Osteoblast (primary cell): ENCODE data around the gene PNKD. TPM values are rescaled to one million over a fixed set of nuclear protein-coding genes. Genes with fewer than 3 reads are reported as not detected.

Source experiments
- DNase-seq: peaks from one replicate; pipeline ENCODE4 v3.0.0; 2011; ENCODE audit warnings: low spot score, mixed read lengths; ENCODE audit not compliant: insufficient read length; ENCODE audit errors: missing footprints
- H2AFZ ChIP-seq: 2 replicates; pipeline ENCODE4 v1.6.0; 2011; ENCODE audit warnings: mild to moderate bottlenecking, low read length
- H3K27ac ChIP-seq: 2 replicates; pipeline ENCODE4 v1.5.1; 2011; ENCODE audit warnings: mild to moderate bottlenecking, low read depth, low read length, moderate library complexity
- H3K27me3 ChIP-seq: 2 replicates; pipeline ENCODE4 v1.6.0; 2012; ENCODE audit warnings: mild to moderate bottlenecking, control low read depth, inconsistent platforms, low read length, moderate library complexity; ENCODE audit not compliant: insufficient read depth
- H3K36me3 ChIP-seq: 2 replicates; pipeline ENCODE4 v1.5.1; 2011; ENCODE audit warnings: mild to moderate bottlenecking, low read length, control low read depth, moderate library complexity; ENCODE audit not compliant: insufficient read depth
- H3K4me1 ChIP-seq: 2 replicates; pipeline ENCODE4 v1.5.1; 2011; ENCODE audit warnings: mild to moderate bottlenecking, low read length, control low read depth, moderate library complexity; ENCODE audit not compliant: insufficient read depth
- H3K4me2 ChIP-seq: 2 replicates; pipeline ENCODE4 v1.6.0; 2011; ENCODE audit warnings: mild to moderate bottlenecking, low read length; ENCODE audit not compliant: insufficient read depth
- H3K4me3 ChIP-seq: fragments of 200-600 bp; sonication (generic); 3 replicates; pipeline ENCODE4 v1.5.1; 2012; ENCODE audit warnings: mild to moderate bottlenecking, low read length, inconsistent platforms; ENCODE audit not compliant: insufficient read depth
- H3K79me2 ChIP-seq: 2 replicates; pipeline ENCODE4 v1.6.0; 2012; ENCODE audit warnings: mild to moderate bottlenecking, low read length, control low read depth, inconsistent platforms; ENCODE audit not compliant: insufficient read depth
- H3K9me3 ChIP-seq: 2 replicates; pipeline ENCODE4 v1.5.1; 2011; ENCODE audit warnings: low read depth, low read length, control low read depth
- H4K20me1 ChIP-seq: 2 replicates; pipeline ENCODE4 v1.6.0; 2012; ENCODE audit warnings: mild to moderate bottlenecking, low read length, control low read depth; ENCODE audit not compliant: insufficient read depth
- total RNA-seq: library from RNA; depleted of rRNA; stranded (reverse); fragments of >200 nt; gene quantifications from 2 replicates; pipeline ENCODE4 v1.2.3, GENCODE V29; 2012
- TF ChIP-seq, protein P1 (sequence below): IDR thresholded peaks from 2 replicates; pipeline ENCODE4 v1.5.1; 2011; ENCODE audit warnings: mild to moderate bottlenecking, low read depth, low read length, moderate library complexity; ENCODE audit errors: extremely low read depth

PNKD gene
- total RNA-seq, 1 donor = 23.2 TPM

DNA sequence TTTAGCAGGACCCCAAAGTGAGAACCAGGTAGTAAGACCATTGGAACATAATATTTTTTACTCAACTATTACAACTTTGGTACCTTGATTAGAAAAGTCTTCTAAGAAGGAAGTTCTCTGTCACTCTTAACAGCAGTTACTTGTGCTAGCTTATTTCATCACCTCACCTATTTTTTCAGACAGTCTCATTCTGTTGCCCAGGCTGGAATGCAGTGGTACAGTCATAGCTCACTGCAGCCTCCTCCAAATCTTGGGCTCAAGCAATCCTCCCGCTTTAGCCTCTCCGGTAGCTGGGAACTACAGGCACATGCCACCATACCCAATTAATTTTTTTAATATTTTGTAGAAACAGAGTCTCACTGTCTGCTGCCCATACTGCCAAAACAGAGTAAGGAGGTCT is 35.3 kb upstream of the PNKD start:
- H3K4me3 ChIP-seq = no peak overlapping the region
- DNase-seq = no peak
- H3K9me3 ChIP-seq = no peaks in the 10 kb centered on the region
- TF ChIP-seq, protein P1, sequence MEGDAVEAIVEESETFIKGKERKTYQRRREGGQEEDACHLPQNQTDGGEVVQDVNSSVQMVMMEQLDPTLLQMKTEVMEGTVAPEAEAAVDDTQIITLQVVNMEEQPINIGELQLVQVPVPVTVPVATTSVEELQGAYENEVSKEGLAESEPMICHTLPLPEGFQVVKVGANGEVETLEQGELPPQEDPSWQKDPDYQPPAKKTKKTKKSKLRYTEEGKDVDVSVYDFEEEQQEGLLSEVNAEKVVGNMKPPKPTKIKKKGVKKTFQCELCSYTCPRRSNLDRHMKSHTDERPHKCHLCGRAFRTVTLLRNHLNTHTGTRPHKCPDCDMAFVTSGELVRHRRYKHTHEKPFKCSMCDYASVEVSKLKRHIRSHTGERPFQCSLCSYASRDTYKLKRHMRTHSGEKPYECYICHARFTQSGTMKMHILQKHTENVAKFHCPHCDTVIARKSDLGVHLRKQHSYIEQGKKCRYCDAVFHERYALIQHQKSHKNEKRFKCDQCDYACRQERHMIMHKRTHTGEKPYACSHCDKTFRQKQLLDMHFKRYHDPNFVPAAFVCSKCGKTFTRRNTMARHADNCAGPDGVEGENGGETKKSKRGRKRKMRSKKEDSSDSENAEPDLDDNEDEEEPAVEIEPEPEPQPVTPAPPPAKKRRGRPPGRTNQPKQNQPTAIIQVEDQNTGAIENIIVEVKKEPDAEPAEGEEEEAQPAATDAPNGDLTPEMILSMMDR = no peak
- H3K79me2 ChIP-seq = peaks cover 59% of the 10 kb centered on the region
- no peaks in the 10 kb centered on the region for H3K27me3 ChIP-seq
- no peak overlapping the region for H3K27ac ChIP-seq
- peaks cover 14% of the 10 kb centered on the region for H3K4me1 ChIP-seq
- peaks cover 88% of the 10 kb centered on the region for H3K36me3 ChIP-seq
- peaks cover 8% of the 10 kb centered on the region for H4K20me1 ChIP-seq
- H3K4me2 ChIP-seq = no peak overlapping the region
- H2AFZ ChIP-seq = no peak overlapping the region

DNA sequence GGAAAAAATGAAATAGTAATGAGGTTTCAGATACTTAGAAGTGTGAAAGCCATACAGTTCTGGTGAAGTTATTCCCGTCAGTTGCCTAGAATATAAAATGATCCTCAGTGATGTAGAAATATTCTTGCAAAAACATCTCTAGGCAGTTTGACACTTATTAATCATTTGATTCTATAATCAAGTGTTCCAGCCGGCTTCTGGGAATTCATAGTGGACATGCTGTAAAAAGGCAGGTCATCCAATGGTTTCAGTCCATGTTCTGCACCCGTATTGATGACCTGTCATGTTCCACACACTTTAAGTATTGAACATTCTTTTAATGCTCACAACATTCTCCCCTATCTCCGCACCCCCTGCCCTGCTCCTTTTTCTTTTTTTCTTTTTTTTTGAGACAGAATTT is 33.5 kb upstream of the PNKD start:
- peaks cover 2% of the 10 kb centered on the region for H4K20me1 ChIP-seq
- no peak overlapping the region for H3K4me3 ChIP-seq
- TF ChIP-seq, protein P1 = no peak
- H3K36me3 ChIP-seq = peaks cover 86% of the 10 kb centered on the region
- no peak overlapping the region for H3K4me2 ChIP-seq
- no peak overlapping the region for H3K27ac ChIP-seq
- no peak overlapping the region for H2AFZ ChIP-seq
- no peaks in the 10 kb centered on the region for H3K9me3 ChIP-seq
- H3K4me1 ChIP-seq = no peaks in the 10 kb centered on the region
- H3K27me3 ChIP-seq = no peaks in the 10 kb centered on the region
- no peak for DNase-seq
- peaks cover 57% of the 10 kb centered on the region for H3K79me2 ChIP-seq

DNA sequence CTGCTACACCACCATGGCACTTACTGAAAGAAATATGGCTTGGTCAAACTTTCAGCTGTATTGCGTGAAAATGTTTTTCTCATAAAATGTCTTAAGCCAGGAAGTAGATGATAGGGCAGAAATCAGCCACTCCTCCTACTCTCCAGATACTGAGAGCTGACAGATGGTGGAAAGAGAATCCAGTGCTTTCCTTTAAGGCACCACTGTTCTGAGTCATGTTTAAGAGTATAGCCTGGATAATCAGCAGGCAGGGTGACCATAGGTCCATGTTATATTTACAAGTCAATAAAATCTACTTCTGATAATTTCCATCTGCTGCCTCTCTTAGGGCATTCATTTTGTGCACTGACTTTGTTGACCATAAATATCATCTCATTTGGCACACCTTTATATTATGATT is 31.4 kb upstream of the PNKD start:
- no peak overlapping the region for H2AFZ ChIP-seq
- peaks cover 87% of the 10 kb centered on the region for H3K36me3 ChIP-seq
- peaks cover 62% of the 10 kb centered on the region for H3K79me2 ChIP-seq
- no peaks in the 10 kb centered on the region for H3K4me1 ChIP-seq
- no peak overlapping the region for H3K27ac ChIP-seq
- DNase-seq = peak; percentile 2
- H3K4me3 ChIP-seq = no peak overlapping the region
- H4K20me1 ChIP-seq = peaks cover 5% of the 10 kb centered on the region
- TF ChIP-seq, protein P1 = no peak
- no peaks in the 10 kb centered on the region for H3K27me3 ChIP-seq
- H3K4me2 ChIP-seq = no peak overlapping the region
- no peaks in the 10 kb centered on the region for H3K9me3 ChIP-seq

DNA sequence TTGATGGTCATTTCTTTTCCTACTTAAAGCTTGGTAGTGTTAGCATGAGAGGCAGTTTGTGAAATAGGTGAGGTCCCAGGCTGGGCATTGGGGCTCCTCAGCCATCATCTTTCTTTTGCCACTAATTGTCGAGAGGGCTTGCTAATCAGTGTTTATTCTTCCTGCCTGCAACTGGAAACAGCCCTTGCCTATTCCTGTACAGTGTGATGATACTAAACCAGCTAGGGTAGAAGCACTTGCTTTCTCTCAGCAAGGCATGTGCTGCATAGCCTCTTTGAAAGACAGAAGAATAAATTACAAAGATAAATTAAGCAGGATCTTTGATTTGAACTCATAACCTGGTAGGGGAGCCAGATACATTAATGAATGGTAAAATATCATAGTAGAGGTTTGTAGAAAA is 26.1 kb upstream of the PNKD start:
- Histone ChIP-seq H3K27me3 (no peaks in the 10 kb centered on the region), H3K79me2 (peaks cover 53% of the 10 kb centered on the region), H4K20me1 (peaks cover 15% of the 10 kb centered on the region), H3K36me3 (peaks cover 90% of the 10 kb centered on the region), H2AFZ (no peak overlapping the region), H3K4me1 (no peaks in the 10 kb centered on the region), H3K4me2 (no peak overlapping the region), H3K9me3 (no peaks in the 10 kb centered on the region), H3K4me3 (no peak overlapping the region), H3K27ac (no peak overlapping the region)
- TF ChIP-seq, protein P1 = no peak
- DNase-seq = no peak
